HepG2 (cell line): ENCODE data around the gene KRT7. TPM values are rescaled to one million over a fixed set of nuclear protein-coding genes. Genes with fewer than 3 reads are reported as not detected.

Experiments used
- ARHGAP35 ChIP-seq: sonication (generic); formaldehyde crosslinking; IDR thresholded peaks from 2 replicates; pipeline ENCODE4 v1.9.0; 2022; ENCODE audit warnings: mild to moderate bottlenecking, inconsistent platforms, moderate library complexity, missing genetic modification reagents, borderline replicate concordance
- ELF1 ChIP-seq: sonication (generic); formaldehyde crosslinking; IDR thresholded peaks from 2 replicates; pipeline ENCODE4 v1.4.0; 2020; ENCODE audit warnings: missing genetic modification reagents
- NONO ChIP-seq, 2 experiments: fragments of 450-650 bp in 1 of 2; sonication (generic) in 1 of 2; formaldehyde crosslinking in 1 of 2; IDR thresholded peaks in 1 of 2; conservative IDR thresholded peaks in 1 of 2; 2 replicates each; pipeline versions ENCODE4 v1.6.1 to v1.8.0; 2017 to 2022; ENCODE audit warnings: mild to moderate bottlenecking in 1 of 2, missing genetic modification reagents in 1 of 2, moderate library complexity in 1 of 2
- SP4 ChIP-seq: sonication (generic); formaldehyde crosslinking; IDR thresholded peaks from 2 replicates; pipeline ENCODE4 v1.8.1; 2023; ENCODE audit warnings: mild to moderate bottlenecking, missing genetic modification reagents
- THYN1 ChIP-seq: sonication (generic); formaldehyde crosslinking; IDR thresholded peaks from 2 replicates; pipeline ENCODE4 v1.8.1; 2023; ENCODE audit warnings: low read depth, mild to moderate bottlenecking, moderate library complexity, missing genetic modification reagents, borderline replicate concordance
- ZNF567 ChIP-seq: sonication (generic); formaldehyde crosslinking; IDR thresholded peaks from 2 replicates; pipeline ENCODE4 v1.8.1; 2023; ENCODE audit warnings: mild to moderate bottlenecking, missing genetic modification reagents, borderline replicate concordance
- ZNF747 ChIP-seq: sonication (generic); formaldehyde crosslinking; IDR thresholded peaks from 2 replicates; pipeline ENCODE4 v1.8.1; 2023; ENCODE audit warnings: missing genetic modification reagents, mild to moderate bottlenecking, borderline replicate concordance
- polyA plus RNA-seq, 8 experiments: library from polyadenylated mRNA; depleted of rRNA in 3 of 8; stranded (reverse) in 7 of 8; unstranded in 1 of 8; fragments of >200 nt; fragmentation: Illumina TruSeq in 4 of 8; extraction: Trizol in 4 of 8; gene quantifications; 2 replicates each; pipeline versions ENCODE4 v1.2.1 to v1.2.3, GENCODE V29; 2011 to 2016; ENCODE audit warnings: low read depth in 4 of 8, missing spikeins in 1 of 8, mixed read lengths in 1 of 8; ENCODE audit not compliant: insufficient read depth in 1 of 8
- total RNA-seq, 5 experiments: library from RNA; depleted of rRNA; stranded (reverse); fragments of >200 nt; fragmentation: Illumina TruSeq; extraction: Trizol; gene quantifications; 2 replicates each; pipeline ENCODE4 v1.2.3, GENCODE V29; 2016; ENCODE audit warnings: low read depth in 1 of 5
- TF ChIP-seq, protein P1 (sequence below): sonication (generic); formaldehyde crosslinking; IDR thresholded peaks from 2 replicates; pipeline ENCODE4 v1.5.1; 2020; ENCODE audit warnings: missing genetic modification reagents, mild to moderate bottlenecking, borderline replicate concordance

KRT7 gene
- total and polyA plus RNA-seq, 2 of the 13 experiments (the other 11 are each of a cell fraction or from before 2014, with no cell fraction given): 0.83 TPM; not detected in 1

DNA sequence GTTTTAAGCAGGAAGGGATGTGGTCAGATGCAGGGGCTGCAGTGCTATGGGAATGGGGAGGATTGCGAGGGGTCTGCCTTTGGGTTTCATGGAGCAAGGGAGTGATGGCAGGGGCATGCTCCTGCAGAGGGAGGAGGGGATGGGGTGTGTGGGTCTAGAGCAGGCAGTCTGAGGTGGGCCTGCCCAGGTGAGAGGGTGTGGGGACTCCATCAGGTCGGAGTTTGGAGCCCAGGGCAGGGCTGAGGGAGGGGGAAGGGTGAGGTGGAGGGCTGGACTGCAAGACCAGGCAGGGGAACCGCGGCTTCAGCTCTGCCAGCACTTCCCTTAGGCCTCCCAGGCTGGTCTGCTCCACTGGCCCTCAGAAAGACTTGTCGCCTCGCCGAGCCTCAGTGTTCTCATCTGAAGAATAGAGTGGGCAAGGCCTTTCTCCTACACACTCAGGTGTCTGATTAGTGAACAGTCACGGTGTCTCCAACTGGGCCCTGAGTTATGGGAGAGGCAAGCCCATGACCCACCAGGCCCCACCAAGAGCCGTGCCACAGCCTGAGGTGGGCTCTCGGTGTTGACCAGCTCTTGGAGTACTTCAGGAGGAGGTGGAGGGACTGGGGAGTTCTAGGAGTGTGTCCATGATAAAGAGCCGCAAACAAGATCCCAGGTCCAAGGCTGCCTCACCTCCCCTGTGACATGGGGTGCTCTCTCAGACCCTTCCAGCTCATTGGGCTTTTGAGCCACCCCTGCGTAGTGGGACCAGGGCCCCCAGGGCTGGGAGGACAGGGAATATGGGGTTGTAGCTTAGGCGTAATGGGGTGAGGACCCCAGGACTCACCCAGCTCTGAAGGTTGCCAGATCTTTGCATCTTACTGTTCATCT, 21.1 kb upstream of the KRT7 start (continued):
- TF ChIP-seq ZNF747 (CRISPR knock-in tag) (no peak), ZNF567 (CRISPR knock-in tag) (no peak), NONO (IDR thresholded peaks at IDR 0.05) (no peak), NONO (CRISPR knock-in tag; conservative IDR thresholded peaks at IDR 0.05) (no peak), ELF1 (CRISPR knock-in tag) (no peak), ARHGAP35 (CRISPR knock-in tag) (no peak), SP4 (CRISPR knock-in tag) (no peak), THYN1 (no peak)
- TF ChIP-seq, protein P1, sequence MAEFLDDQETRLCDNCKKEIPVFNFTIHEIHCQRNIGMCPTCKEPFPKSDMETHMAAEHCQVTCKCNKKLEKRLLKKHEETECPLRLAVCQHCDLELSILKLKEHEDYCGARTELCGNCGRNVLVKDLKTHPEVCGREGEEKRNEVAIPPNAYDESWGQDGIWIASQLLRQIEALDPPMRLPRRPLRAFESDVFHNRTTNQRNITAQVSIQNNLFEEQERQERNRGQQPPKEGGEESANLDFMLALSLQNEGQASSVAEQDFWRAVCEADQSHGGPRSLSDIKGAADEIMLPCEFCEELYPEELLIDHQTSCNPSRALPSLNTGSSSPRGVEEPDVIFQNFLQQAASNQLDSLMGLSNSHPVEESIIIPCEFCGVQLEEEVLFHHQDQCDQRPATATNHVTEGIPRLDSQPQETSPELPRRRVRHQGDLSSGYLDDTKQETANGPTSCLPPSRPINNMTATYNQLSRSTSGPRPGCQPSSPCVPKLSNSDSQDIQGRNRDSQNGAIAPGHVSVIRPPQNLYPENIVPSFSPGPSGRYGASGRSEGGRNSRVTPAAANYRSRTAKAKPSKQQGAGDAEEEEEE: no peak
- TF ChIP-seq, all 625 proteins: peak for 0
